ENCODE results near the gene TEAD4. TPM values are rescaled to one million over a fixed set of nuclear protein-coding genes. Genes with fewer than 3 reads are reported as not detected.
A peak's percentile ranks its signal among the peaks of the same experiment; 100 is the strongest.

TEAD4 gene
- total and polyA plus RNA-seq, 9 donors: 35.5 to 103 (median 86.2) TPM

DNA sequence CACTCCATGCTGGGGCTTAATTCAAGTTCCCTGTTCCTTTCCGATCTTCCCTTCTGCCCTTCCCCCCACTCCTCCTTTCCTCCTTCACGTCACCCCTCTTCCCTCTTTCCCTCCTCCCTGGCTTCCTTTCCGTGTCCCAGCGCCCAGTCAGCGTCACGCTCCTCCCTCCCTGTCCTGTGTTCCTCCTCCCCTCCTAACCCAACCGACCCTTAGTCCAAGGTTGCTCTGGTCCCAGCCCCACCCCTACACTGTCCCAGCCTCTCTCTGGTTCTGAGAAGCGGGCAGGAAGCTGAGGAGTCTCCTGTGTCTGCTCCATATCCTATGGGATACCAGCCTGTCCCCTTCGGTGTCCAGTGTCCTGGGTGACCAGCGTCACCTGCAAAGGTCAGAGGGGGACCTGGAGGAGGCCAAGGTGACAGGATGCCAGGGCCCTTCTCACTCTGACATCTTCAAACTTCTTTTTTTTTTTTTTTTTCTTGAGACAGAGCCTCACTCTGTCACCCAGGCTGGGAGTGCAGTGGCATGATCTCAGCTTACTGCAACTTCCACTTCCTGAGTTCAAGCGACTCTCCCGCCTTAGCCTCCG, 61.7 kb downstream of the TEAD4 start:
- peaks cover 31% of the 10 kb centered on the region for H3K4me1 ChIP-seq (ENCODE audit: control insufficient read depth, insufficient read depth, low read length)
- H3K4me3 ChIP-seq (ENCODE audit: low read length): no peak overlapping the region
- H3K27ac ChIP-seq (ENCODE audit: low read length): no peak overlapping the region
- no peak for DNase-seq
- WGBS (ENCODE audit: insufficient coverage): 74% methylated on average over 9 of the region's 13 CpGs
- H3K9me3 ChIP-seq (replicated peaks; ENCODE audit: control insufficient read depth, low read depth, low read length): no peaks in the 10 kb centered on the region
- H3K36me3 ChIP-seq (ENCODE audit: control insufficient read depth, insufficient read depth, low read length): peaks cover 50% of the 10 kb centered on the region
- H3K27me3 ChIP-seq (ENCODE audit: control insufficient read depth, insufficient read depth, low read length): no peaks in the 10 kb centered on the region

DNA sequence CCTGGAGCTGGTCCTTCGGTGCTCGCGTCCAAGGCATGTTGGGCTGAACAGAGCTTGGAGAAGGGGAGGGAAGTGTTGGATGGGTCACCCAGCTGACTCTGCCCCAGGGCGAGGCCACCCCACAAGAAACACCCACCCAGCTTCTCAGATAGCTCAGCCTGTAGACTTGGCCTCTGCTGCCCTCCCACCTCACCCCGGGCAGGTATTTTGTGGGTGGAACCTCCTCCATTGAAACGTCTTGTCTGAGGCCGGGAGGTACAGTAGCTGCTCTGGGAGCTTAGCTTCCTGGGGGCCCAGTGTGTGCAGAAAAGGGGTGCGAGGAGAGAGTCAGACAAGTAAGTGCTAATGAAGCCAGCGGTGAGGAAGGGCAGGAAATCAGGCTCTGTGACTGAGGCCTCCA, 63.2 kb downstream of the TEAD4 start:
- Histone ChIP-seq H3K4me3 (ENCODE audit: low read length) (no peak overlapping the region), H3K36me3 (ENCODE audit: control insufficient read depth, insufficient read depth, low read length) (peaks cover 41% of the 10 kb centered on the region), H3K27ac (ENCODE audit: low read length) (peak overlapping the region; percentile 4), H3K9me3 (replicated peaks; ENCODE audit: control insufficient read depth, low read depth, low read length) (no peaks in the 10 kb centered on the region), H3K27me3 (ENCODE audit: control insufficient read depth, insufficient read depth, low read length) (no peaks in the 10 kb centered on the region), H3K4me1 (ENCODE audit: control insufficient read depth, insufficient read depth, low read length) (peaks cover 26% of the 10 kb centered on the region)
- 100% methylated on average over 3 of the region's 9 CpGs for WGBS (ENCODE audit: insufficient coverage)
- no peak for DNase-seq

DNA sequence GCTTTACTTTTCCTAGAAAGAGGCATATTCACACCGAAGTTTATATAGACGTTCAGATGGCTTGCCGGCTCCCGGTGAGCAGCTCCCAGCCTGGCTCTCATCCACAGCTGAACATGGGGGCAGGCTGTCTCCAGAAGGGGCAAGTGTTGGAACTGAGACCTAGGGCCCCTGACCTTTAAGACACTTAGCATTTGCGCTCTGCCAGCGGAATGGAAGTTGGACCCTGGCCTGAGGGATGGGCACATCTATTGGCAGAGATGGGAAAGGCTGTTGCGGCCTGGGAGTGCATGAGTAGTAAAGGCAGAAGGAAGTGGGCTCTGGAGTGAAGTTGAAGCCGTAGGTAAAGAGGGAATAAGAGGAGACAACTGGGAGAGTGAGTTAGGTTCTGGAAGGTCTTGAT, 63.8 kb downstream of the TEAD4 start:
- no peaks in the 10 kb centered on the region for H3K27me3 ChIP-seq (ENCODE audit: control insufficient read depth, insufficient read depth, low read length)
- H3K36me3 ChIP-seq (ENCODE audit: control insufficient read depth, insufficient read depth, low read length): peaks cover 38% of the 10 kb centered on the region
- no peak overlapping the region for H3K27ac ChIP-seq (ENCODE audit: low read length)
- peaks cover 26% of the 10 kb centered on the region for H3K4me1 ChIP-seq (ENCODE audit: control insufficient read depth, insufficient read depth, low read length)
- DNase-seq: peak; percentile 25
- H3K4me3 ChIP-seq (ENCODE audit: low read length): no peak overlapping the region
- 76% methylated on average over 8 of the region's 8 CpGs for WGBS (ENCODE audit: insufficient coverage)
- H3K9me3 ChIP-seq (replicated peaks; ENCODE audit: control insufficient read depth, low read depth, low read length): no peaks in the 10 kb centered on the region

DNA sequence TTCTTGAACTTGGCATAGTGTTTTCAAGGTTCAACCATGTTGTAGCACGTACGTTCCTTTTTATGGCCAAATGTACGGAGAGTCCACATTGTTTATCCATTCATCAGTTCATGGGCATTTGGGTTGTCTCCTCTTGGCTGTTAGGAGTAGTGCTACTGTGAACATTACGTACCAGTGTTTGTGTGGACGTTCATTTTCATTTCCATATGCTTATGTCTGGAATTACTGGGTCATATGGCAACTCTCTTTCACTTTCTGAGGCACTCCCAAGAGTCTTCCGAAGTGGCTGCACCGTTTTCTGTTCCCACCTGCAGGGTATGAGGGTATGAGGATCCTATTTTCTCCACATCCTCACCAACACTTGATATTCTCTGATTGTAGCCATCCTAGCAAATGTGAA, 68.9 kb downstream of the TEAD4 start:
- Histone ChIP-seq H3K9me3 (replicated peaks; ENCODE audit: control insufficient read depth, low read depth, low read length) (no peaks in the 10 kb centered on the region), H3K4me1 (ENCODE audit: control insufficient read depth, insufficient read depth, low read length) (peaks cover 31% of the 10 kb centered on the region), H3K27me3 (ENCODE audit: control insufficient read depth, insufficient read depth, low read length) (no peaks in the 10 kb centered on the region), H3K4me3 (ENCODE audit: low read length) (no peak overlapping the region), H3K36me3 (ENCODE audit: control insufficient read depth, insufficient read depth, low read length) (peaks cover 26% of the 10 kb centered on the region), H3K27ac (ENCODE audit: low read length) (no peak overlapping the region)
- DNase-seq: no peak
- WGBS (ENCODE audit: insufficient coverage): no CpG with 5 or more reads among the region's 7 CpGs

DNA sequence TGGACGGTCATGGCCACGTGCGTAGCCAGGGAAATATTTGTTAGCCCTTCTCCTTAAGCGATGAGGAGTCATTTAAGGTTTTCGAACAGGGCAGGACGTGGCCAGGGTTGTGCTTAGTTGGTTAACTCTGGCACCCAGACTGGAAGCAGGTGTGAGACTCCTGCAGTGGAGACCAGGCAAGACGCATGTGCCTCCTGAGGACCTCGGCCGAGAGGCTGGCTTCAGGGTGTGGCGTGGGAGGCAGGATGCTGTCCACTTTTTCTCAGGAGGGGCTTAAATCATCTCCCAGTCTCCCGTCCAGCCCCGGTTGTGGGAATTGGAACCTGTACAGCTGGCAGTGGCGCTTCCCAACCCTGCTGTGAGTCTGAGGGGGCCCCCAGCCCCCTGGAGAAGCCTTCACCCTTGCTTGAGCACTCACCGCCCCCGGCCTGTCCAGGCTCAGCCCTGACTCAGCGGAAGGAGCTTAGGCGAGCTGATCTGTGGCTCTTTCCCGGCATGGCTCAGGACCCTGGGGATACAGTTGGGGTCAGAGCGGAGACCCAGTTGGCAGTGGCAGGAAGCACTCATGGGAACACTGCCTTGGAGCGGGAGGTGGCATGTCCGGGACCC, 71.7 kb downstream of the TEAD4 start:
- 59% methylated on average over 18 of the region's 21 CpGs for WGBS (ENCODE audit: insufficient coverage)
- no peak for DNase-seq
- Histone ChIP-seq H3K36me3 (ENCODE audit: control insufficient read depth, insufficient read depth, low read length) (peaks cover 24% of the 10 kb centered on the region), H3K4me3 (ENCODE audit: low read length) (no peak overlapping the region), H3K27ac (ENCODE audit: low read length) (peak overlapping the region; percentile 91), H3K4me1 (ENCODE audit: control insufficient read depth, insufficient read depth, low read length) (peaks cover 56% of the 10 kb centered on the region), H3K27me3 (ENCODE audit: control insufficient read depth, insufficient read depth, low read length) (no peaks in the 10 kb centered on the region), H3K9me3 (replicated peaks; ENCODE audit: control insufficient read depth, low read depth, low read length) (no peaks in the 10 kb centered on the region)

DNA sequence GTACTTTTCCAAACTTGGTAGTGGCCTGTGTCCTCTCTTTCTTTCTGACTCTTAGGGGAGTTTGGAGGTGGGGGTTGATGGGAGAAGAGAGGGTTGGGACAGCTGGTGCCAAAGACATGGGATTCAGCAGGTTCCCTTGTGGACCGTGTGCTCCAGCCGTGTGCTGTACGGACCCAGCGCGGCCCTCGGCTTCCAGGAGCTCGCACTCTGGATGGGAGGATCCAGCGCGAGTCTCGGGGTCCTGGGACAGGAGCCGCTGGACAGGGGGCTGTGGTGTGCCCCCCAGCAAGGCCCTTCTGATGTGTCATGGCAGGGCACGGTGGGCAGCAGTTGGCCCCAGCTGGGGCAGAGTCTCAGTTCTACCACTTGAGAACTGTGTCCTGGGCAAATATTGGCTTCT, 73.0 kb downstream of the TEAD4 start:
- no peak for DNase-seq
- no peaks in the 10 kb centered on the region for H3K27me3 ChIP-seq (ENCODE audit: control insufficient read depth, insufficient read depth, low read length)
- H3K4me3 ChIP-seq (ENCODE audit: low read length): no peak overlapping the region
- H3K27ac ChIP-seq (ENCODE audit: low read length): peak overlapping the region; percentile 91
- peaks cover 64% of the 10 kb centered on the region for H3K4me1 ChIP-seq (ENCODE audit: control insufficient read depth, insufficient read depth, low read length)
- WGBS (ENCODE audit: insufficient coverage): 78% methylated on average over 12 of the region's 12 CpGs
- no peaks in the 10 kb centered on the region for H3K9me3 ChIP-seq (replicated peaks; ENCODE audit: control insufficient read depth, low read depth, low read length)
- peaks cover 25% of the 10 kb centered on the region for H3K36me3 ChIP-seq (ENCODE audit: control insufficient read depth, insufficient read depth, low read length)

DNA sequence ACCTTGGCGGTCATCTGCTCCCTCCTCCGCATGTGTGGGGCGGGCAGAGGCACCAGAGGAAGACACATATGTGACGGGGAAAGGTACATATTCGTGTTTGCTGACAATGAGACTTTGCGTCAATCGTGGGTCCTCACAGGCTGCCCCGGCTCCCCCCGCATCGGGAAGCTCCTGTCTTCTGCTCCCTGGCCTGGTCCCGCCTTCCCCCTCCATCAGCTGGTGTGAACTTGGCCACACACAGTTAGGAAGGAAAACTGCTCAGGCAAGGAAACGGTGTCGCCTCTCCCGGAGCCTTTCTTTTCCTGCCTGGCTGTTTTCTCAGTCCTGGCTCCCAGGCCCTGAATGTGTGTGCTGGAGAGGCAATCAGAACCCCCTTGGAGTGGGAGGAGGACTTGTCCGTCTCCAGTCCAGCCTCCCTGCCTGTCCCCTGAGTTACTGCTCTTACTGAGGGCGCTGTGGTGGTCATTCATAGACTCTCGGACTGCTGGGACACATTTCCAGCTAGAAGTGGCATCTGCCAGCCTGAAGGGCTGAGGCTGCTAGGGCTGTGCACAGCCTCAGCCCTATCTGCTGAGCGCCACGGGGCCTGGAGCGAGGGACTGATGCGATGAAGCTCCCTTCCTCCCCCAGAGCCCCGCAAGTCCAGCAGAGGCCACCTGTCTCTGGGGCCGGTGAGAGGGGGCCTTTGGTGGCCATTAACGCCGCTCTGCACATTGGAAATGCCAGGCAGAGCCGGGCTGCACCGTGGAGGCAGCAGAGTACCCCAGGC, 73.8 kb downstream of the TEAD4 start:
- Histone ChIP-seq H3K4me3 (ENCODE audit: low read length) (no peak overlapping the region), H3K27me3 (ENCODE audit: control insufficient read depth, insufficient read depth, low read length) (no peaks in the 10 kb centered on the region), H3K36me3 (ENCODE audit: control insufficient read depth, insufficient read depth, low read length) (peaks cover 24% of the 10 kb centered on the region), H3K4me1 (ENCODE audit: control insufficient read depth, insufficient read depth, low read length) (peaks cover 64% of the 10 kb centered on the region), H3K9me3 (replicated peaks; ENCODE audit: control insufficient read depth, low read depth, low read length) (no peaks in the 10 kb centered on the region), H3K27ac (ENCODE audit: low read length) (peak overlapping the region; percentile 91)
- 42% methylated on average over 25 of the region's 27 CpGs for WGBS (ENCODE audit: insufficient coverage)
- DNase-seq: peak; percentile 72

DNA sequence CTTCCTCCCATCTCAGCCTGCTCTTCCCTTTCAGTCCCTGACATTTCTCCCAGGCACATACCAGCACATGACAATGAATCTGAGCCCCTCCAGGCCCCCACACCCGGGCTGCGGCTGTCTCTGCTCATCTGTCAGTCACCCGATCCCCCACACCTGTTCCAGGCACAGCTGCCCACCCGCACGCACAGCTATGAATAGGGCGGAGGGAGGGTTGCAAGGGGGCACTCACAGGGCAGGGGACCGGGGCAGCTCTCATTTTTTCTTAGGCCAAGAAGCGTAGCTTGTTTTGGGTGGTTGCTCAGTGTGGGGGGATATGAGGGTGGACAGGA, 74.3 kb downstream of the TEAD4 start:
- WGBS (ENCODE audit: insufficient coverage): 81% methylated on average over 3 of the region's 8 CpGs
- Histone ChIP-seq H3K27ac (ENCODE audit: low read length) (peak overlapping the region; percentile 91), H3K36me3 (ENCODE audit: control insufficient read depth, insufficient read depth, low read length) (peaks cover 28% of the 10 kb centered on the region), H3K9me3 (replicated peaks; ENCODE audit: control insufficient read depth, low read depth, low read length) (no peaks in the 10 kb centered on the region), H3K27me3 (ENCODE audit: control insufficient read depth, insufficient read depth, low read length) (no peaks in the 10 kb centered on the region), H3K4me1 (ENCODE audit: control insufficient read depth, insufficient read depth, low read length) (peaks cover 64% of the 10 kb centered on the region), H3K4me3 (ENCODE audit: low read length) (no peak overlapping the region)
- peak; percentile 89 for DNase-seq

DNA sequence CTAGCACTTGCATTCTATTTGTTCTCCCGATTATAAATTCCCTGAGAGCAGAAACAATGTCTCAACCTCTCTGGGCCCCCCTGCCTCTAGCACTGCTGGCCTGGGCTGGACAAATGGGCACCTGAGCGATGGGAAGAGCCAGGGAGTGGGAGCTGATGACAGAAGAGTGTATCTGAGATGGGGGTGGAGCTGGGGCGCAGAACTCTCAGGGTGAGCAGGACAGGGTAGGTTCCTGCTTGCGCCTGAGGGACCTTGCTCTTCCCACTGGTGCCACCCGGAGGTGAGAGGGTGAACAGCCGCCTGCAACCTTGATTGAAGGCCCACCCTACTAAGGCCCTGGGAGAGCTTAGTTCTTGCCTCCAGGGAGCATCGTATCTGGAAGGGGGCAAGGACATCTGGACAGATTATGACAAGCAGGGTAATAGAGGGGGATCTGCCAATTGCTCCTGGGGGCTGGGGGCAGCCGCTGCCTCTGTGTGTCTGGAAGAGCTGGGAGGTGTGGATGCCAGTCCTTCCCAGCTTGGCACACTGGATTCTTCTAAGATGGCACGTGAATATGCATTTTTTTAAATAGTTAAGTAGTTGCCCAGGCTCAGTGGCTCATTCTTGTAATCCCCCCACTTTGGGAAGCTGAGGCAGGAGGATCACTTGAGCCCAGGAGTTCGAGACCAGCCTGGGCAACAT, 75.0 kb downstream of the TEAD4 start:
- 35% methylated on average over 7 of the region's 10 CpGs for WGBS (ENCODE audit: insufficient coverage)
- peak overlapping the region; percentile 91 for H3K27ac ChIP-seq (ENCODE audit: low read length)
- no peaks in the 10 kb centered on the region for H3K9me3 ChIP-seq (replicated peaks; ENCODE audit: control insufficient read depth, low read depth, low read length)
- peaks cover 35% of the 10 kb centered on the region for H3K36me3 ChIP-seq (ENCODE audit: control insufficient read depth, insufficient read depth, low read length)
- no peak overlapping the region for H3K4me3 ChIP-seq (ENCODE audit: low read length)
- H3K27me3 ChIP-seq (ENCODE audit: control insufficient read depth, insufficient read depth, low read length): no peaks in the 10 kb centered on the region
- H3K4me1 ChIP-seq (ENCODE audit: control insufficient read depth, insufficient read depth, low read length): peaks cover 64% of the 10 kb centered on the region
- peak; percentile 83 for DNase-seq

DNA sequence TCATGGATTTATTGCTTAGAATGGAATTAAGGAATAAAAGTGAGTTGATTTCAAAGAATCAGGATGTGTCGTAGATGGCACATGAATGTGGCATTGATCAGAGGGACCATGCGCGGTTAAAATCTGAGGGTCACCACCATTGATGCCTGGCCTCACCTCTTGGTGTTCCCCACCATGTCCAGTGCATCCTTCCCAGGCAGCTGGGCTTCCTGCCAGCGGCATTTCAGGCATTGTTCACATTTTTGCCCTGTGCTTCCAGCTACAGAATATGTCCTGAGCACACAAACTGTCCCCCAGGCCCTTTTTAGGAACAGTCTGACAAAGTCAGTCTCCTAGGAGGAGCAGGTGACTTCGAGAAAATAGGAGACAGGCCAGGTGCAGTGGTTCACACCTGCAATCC, 76.0 kb downstream of the TEAD4 start:
- WGBS (ENCODE audit: insufficient coverage): 77% methylated on average over 5 of the region's 5 CpGs
- Histone ChIP-seq H3K27me3 (ENCODE audit: control insufficient read depth, insufficient read depth, low read length) (no peaks in the 10 kb centered on the region), H3K4me3 (ENCODE audit: low read length) (no peak overlapping the region), H3K27ac (ENCODE audit: low read length) (no peak overlapping the region), H3K9me3 (replicated peaks; ENCODE audit: control insufficient read depth, low read depth, low read length) (no peaks in the 10 kb centered on the region), H3K4me1 (ENCODE audit: control insufficient read depth, insufficient read depth, low read length) (peaks cover 62% of the 10 kb centered on the region), H3K36me3 (ENCODE audit: control insufficient read depth, insufficient read depth, low read length) (peaks cover 40% of the 10 kb centered on the region)
- peak; percentile 34 for DNase-seq

Data from muscle of leg (tissue), 11 donors.